GM19035 (cell line): ENCODE measurements around the gene MKX.

Experiments
- ATAC-seq: cut with Tn5 transposase; IDR thresholded peaks from one replicate; pipeline ENCODE4 v1.9.1; 2021; ENCODE audit not compliant: unreplicated experiment

MKX gene

GRCh38 chr10:27655296-27655695 is 90.3 kb downstream of the MKX start:
- ATAC-seq: no peak

- no peak for ATAC-seq
These were observed 91.3 kb downstream of the MKX start for GRCh38 chr10:27654284-27654683.

- ATAC-seq: no peak
These were observed 98.9 kb downstream of the MKX start for GRCh38 chr10:27646604-27647175.

GRCh38 chr10:27646194-27646593 is 99.4 kb downstream of the MKX start:
- no peak for ATAC-seq

GRCh38 chr10:27644307-27644939 is 101.2 kb downstream of the MKX start:
- no peak for ATAC-seq

- no peak for ATAC-seq
These were observed 102.3 kb downstream of the MKX start for GRCh38 chr10:27643301-27643700.

- ATAC-seq: no peak
These were observed 103.5 kb downstream of the MKX start for GRCh38 chr10:27642023-27642589.

GRCh38 chr10:27638071-27638750 is 107.4 kb downstream of the MKX start:
- no peak for ATAC-seq

- no peak for ATAC-seq
These were observed 108.0 kb downstream of the MKX start for GRCh38 chr10:27637601-27638000.

GRCh38 chr10:27636816-27637215 is 108.8 kb downstream of the MKX start:
- no peak for ATAC-seq

GRCh38 chr10:27635699-27636270 is 109.8 kb downstream of the MKX start:
- ATAC-seq: no peak

- no peak for ATAC-seq
These were observed 110.3 kb downstream of the MKX start for GRCh38 chr10:27635290-27635689.

GRCh38 chr10:27628621-27629020 is 117.0 kb downstream of the MKX start:
- no peak for ATAC-seq

GRCh38 chr10:27626890-27627289 is 118.7 kb downstream of the MKX start:
- ATAC-seq: no peak

- ATAC-seq: no peak
These were observed 120.0 kb downstream of the MKX start for GRCh38 chr10:27625452-27626211.

- ATAC-seq: no peak
These were observed 120.7 kb downstream of the MKX start for GRCh38 chr10:27624941-27625340.
